Stimulated activated CD8-positive, alpha-beta memory T cell treated with anti-CD3 and anti-CD28 coated beads, Interleukin-12 subunit alpha, Interleukin-12 subunit beta, amount 100 ng/mL, for 24 hours (primary cell): ENCODE data around the gene SDR42E1.
"Not testable (repeated sequence)": the region's sequence is repeated elsewhere in the genome, so short reads cannot be mapped to it uniquely, and the experiment has no call there.

Source experiments
- DNase-seq: peaks from one replicate; pipeline ENCODE4 v3.0.0-alpha.2; 2020; ENCODE audit errors: extremely low read depth

Gene SDR42E1

DNA sequence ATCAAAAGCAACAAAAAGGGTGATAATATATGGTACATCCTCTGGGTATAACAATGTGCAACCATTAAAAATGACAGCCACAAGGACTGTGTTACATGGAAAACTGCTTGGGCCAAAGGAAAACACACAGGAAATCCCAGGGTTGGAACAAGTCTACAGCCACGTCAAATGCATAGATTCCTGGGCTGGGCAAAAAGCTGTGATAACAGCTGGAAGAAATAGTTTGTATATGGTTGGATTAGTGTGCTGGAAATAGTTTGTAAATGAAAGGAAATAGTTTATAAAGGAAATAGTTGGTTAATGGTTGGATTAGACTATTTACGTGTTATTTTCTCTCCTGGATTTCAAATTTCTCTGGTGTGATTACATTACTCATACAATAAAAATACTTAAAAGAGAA lies 26.4 kb upstream of the SDR42E1 start:
- no peak for DNase-seq

DNA sequence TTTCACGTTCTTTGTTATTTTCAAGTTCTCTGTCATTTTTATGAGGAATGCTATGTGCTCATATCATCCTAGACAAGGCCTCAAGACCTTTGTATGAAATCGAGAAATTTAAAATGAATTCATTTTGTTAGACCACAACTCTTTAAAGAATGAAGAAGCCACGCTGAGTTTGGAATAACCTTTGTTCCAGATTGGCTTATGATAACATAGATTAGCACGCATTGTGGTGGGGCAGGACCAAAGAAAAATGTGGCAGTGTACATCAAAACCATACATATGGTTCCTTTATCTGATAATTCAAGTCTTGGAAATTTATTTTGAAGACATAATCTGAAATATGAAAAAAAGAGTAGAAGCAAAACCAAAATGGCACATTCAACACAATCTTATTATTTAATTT lies 26.0 kb upstream of the SDR42E1 start:
- no peak for DNase-seq

DNA sequence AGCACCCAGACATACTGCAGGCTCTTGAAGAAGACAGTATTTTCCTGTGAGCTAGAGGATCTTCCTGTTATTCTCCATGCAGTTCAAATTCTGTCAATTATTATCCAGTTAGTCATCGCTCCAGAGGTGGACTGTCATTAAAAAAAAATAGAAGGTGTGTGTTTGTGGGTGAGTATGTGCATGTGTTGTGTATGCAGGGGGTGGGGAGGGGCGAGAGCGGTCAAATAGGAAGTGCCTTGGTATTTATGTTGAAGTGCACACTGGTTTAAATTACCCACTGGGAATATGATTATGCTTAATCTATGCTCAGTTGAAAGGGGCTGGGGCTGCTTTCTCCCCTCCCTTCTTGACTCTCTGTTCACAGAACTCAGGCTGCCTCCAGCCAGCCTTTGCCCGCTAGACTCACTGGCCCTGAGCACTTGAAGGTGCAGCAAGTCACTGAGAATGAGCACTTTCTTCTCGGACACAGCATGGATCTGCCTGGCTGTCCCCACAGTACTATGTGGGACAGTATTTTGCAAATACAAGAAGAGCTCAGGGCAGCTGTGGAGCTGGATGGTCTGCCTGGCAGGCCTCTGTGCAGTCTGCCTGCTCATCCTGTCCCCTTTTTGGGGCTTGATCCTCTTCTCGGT lies 23.8 kb upstream of the SDR42E1 start, which contains the start of gene HSD17B2:
TSS of gene HSD17B2 (plus strand) at position 273 of the 632 bp plus-strand sequence. CDS start at position 445, 172 bp downstream.
- DNase-seq: no peak

GRCh38 chr16:82033683-82034300 lies 22.5 kb upstream of the SDR42E1 start:
- DNase-seq: no peak

DNA sequence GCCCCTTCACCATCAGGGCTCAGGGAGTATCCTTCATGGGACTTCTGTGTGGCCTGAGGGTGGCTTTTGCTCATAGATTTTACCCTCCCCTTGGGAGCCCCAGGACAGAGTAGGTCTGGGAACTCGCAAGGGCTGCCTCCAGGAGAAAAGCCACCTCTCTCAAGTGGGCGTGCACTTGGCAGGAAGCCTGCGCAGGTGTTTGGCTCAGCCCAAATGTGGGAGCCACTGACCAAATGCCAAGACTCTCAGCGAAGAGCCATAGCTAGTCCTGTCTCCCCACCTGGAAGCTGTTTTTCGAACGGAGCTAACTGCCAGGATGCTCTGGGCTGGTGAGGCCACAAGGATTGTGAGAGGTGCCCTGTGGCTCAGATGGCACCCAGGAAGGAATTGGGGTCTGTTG lies 21.7 kb upstream of the SDR42E1 start:
- DNase-seq: no peak

DNA sequence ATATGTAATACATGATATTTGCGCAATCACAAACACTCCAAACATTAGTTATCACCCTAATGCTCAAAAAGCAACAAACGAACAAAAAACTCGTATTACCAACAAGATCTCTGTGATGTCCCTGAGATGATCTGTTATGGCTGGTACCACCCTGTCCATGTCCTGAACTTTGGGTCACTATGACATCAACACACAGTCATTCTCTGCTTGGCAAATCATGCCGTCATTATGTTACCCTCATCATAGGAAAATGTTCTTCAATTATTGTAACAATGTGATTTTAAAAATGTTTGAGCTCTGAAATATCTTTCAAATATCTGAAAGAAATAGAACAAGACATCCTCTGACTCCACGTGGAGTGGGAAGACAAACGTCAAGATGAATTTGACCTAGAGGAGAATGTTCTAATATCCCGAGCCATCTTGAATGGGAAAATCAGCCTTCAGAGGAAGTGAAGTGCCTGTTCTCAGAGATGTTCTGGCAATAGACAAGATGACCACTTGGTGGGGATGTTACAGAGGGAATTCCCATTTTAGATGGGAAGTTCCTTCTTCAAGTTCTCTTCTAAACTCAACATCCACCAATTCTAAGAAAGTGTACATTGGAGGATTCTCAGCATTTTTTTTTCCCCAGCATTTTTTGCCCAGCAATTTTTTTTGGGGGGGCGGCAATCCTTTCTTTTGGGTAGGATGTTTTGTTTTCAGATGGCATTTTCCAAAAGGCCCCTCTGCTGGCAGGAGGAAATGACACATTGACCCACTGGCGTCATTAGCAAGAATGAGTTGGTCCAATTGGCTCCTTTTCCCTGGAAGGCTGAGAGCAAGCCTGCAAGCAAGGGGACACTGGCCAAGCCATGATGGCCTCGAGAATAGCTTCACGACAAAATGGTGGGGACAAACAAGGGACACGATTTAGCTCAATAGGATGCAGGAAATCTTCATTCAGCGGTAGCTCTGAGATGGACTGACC lies 20.1 kb upstream of the SDR42E1 start:
- no peak for DNase-seq

- no peak for DNase-seq
These were observed 16.4 kb upstream of the SDR42E1 start for GRCh38 chr16:82027629-82028064.

- DNase-seq: no peak
These were observed 13.6 kb upstream of the SDR42E1 start for GRCh38 chr16:82024883-82025282.

DNA sequence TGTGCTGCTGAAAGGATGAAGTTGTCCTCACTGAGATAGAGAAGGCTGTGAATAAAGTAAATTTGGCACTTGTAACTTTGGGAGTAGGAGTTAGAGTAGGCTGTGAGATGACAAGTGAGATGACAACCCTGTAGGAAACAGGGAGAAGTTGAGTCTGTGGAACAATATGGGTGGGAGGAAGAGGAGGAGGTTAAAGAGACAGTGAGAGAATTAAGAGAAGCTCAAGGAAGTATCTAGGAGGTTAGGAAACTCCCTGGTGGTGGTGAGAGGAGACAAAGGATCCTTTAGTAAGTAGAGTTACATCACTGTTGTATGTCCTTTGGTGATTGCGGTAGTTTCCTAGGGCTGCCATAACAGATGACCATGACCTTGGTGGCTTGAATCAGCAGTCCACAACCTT lies 13.0 kb upstream of the SDR42E1 start:
- no peak for DNase-seq

GRCh38 chr16:82023206-82023605 lies 11.9 kb upstream of the SDR42E1 start:
- no peak for DNase-seq

GRCh38 chr16:82020051-82020450 lies 8.8 kb upstream of the SDR42E1 start:
- no peak for DNase-seq

DNA sequence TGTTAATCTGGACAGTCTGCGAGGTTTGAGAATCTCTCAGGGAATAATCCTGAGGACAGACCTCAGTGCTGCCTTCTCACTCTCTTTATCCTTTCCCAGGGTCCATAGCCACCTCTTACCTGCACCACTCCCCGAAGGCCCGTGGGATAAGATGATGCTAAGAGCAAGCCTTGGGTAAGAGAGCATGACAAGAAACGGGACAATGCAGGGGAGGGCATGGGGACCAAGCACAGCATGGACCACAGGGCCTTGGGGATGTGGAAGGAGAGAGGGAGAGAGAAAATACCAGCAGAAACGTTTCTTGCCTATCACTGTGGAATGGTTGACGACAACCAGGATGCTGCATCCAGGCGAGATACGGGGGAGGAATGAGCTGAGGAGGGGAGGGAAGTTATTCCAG lies 8.3 kb upstream of the SDR42E1 start:
- DNase-seq: no peak

GRCh38 chr16:82017911-82018568 lies 6.8 kb upstream of the SDR42E1 start:
- DNase-seq: no peak

DNA sequence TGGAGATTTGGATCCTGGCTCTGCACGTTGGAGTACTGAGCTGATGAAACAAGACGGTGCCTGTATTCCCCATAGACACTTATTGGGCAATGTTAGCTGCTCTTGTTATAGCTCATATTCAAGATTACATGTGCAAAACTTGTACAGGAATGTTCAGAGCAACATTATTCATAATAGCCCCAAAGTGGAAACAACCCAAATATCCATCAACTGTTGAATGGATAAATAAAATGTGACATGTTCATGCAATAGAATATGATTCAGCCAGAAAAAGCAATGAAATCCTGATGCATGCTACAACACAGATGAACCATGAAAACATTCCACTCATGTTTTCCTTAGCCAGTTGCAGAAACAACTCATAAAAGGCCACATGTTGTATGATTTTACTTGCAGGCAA lies 5.7 kb upstream of the SDR42E1 start:
- no peak for DNase-seq

GRCh38 chr16:82016263-82016662 lies 5.0 kb upstream of the SDR42E1 start:
- no peak for DNase-seq

- no peak for DNase-seq
These were observed 1.9 kb upstream of the SDR42E1 start for GRCh38 chr16:82013139-82013538.

- DNase-seq: no peak
These were observed 621 bp downstream of the SDR42E1 start for GRCh38 chr16:82010649-82011048.

GRCh38 chr16:82009789-82010188 lies 1.5 kb downstream of the SDR42E1 start:
- DNase-seq: not testable (repeated sequence)

DNA sequence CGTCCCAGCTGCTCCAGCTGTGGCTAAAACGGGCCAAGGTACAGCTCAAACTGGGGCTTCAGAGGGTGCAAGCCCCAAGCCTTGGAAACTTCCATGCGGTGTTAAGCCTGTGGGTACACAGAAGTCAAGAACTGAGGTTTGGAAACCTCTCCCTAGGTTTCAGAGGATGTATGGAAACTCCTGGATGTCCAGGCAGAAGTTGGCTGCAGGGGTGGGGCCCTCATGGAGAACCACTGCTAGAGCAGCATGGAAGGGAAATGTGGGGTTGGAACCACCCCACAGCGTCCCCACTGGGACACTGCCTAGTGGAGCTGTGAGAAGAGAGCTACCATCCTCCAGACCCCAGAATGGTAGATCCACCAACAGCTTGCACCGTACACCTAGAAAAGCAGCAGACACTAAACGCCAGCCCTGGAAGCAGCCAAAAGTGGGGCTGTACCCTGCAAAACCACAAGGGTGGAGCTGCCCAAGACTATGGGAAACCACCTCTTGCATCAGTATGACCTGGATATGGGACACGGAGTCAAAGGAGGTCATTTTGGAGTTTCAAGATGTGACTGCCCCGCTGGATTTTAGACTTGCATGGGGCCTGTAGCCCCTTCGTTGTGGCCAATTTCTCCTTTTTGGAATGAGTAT lies 2.2 kb downstream of the SDR42E1 start:
- no peak for DNase-seq

DNA sequence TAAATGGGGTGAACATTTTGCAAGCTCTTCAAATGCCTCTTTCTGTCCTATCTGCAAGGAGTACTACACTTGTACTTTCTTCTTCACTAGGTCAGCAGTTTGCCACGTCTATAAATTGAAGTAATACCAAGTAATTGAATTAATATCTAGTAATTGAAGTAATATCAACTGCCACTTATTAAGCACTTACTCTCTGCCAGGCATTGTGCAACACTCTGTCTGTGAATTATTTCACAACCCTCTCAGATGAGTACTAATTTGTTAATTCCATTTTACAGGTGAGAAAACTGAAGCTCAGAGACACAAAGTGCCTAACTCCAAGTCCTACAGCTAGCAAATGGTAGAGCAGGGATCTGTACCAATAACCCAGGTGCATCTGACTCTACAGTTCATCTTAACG lies 4.1 kb downstream of the SDR42E1 start:
- DNase-seq: no peak

DNA sequence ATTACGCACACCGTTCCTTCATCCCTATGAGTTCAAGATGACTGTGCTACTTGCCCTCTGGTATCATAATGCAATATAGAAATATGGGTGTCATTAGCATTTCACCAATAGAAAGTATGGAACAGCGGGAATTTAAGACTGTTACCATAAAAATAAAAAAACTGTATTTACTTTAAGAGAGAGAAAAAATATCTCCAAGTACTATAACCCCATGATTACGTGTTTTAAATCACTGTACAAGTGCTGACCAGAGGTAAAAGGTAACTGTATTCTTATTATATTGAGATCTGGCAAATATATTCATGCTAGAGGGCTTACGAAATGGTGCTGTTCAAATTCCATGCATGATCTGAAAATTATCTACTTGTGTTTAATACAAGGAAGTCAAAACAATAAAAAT lies 5.2 kb downstream of the SDR42E1 start:
- no peak for DNase-seq
